ENCODE data around the gene BUB1B. TPM values are rescaled to one million over a fixed set of nuclear protein-coding genes. Genes with fewer than 3 reads are reported as not detected.

Gene BUB1B
- total RNA-seq, 1 experiment from 2014 or later = 192 TPM

DNA sequence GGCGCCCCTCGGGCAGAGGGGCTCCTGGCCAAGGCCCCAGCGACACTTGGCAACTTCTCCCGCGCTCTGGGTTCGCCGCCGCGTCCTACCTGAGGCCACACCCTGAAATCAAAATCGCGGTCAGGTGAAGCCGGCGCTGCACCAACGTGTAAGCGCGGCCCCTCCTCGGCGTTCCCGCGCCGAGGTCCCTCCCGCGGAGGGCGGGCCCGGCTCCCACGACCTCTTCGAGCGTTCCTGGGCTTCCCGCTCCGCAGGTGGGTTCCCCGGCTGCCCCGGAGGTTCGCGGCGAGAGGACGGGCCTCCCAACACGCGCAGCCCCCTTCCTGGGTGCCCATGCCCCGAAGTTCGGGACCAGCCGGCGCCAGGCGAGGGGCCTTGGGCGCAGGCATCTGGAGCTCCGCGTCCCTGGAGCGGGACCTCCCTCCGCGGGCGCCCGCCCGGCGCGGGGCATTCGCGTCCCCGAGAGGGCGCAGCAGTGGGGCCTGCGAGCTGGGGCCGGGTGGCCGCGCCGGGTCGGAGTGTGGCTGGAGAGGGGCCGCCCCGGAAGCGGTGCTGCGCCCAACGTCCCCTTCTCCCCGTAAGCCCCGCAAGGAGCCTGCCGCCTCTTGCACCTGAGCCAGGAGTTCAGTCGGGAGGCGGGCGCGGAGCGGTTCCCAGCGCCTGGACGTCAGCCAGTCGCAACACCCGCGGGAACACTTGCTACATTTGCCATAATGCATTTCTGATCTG is 91.7 kb downstream of the BUB1B start (continued):
- TF ChIP-seq, protein P1, sequence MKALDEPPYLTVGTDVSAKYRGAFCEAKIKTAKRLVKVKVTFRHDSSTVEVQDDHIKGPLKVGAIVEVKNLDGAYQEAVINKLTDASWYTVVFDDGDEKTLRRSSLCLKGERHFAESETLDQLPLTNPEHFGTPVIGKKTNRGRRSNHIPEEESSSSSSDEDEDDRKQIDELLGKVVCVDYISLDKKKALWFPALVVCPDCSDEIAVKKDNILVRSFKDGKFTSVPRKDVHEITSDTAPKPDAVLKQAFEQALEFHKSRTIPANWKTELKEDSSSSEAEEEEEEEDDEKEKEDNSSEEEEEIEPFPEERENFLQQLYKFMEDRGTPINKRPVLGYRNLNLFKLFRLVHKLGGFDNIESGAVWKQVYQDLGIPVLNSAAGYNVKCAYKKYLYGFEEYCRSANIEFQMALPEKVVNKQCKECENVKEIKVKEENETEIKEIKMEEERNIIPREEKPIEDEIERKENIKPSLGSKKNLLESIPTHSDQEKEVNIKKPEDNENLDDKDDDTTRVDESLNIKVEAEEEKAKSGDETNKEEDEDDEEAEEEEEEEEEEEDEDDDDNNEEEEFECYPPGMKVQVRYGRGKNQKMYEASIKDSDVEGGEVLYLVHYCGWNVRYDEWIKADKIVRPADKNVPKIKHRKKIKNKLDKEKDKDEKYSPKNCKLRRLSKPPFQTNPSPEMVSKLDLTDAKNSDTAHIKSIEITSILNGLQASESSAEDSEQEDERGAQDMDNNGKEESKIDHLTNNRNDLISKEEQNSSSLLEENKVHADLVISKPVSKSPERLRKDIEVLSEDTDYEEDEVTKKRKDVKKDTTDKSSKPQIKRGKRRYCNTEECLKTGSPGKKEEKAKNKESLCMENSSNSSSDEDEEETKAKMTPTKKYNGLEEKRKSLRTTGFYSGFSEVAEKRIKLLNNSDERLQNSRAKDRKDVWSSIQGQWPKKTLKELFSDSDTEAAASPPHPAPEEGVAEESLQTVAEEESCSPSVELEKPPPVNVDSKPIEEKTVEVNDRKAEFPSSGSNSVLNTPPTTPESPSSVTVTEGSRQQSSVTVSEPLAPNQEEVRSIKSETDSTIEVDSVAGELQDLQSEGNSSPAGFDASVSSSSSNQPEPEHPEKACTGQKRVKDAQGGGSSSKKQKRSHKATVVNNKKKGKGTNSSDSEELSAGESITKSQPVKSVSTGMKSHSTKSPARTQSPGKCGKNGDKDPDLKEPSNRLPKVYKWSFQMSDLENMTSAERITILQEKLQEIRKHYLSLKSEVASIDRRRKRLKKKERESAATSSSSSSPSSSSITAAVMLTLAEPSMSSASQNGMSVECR (CRISPR knock-in tag; IDR thresholded peaks at IDR 0.05; ENCODE audit: borderline replicate concordance) = peak; percentile 45; the same call in 1 of the 2 replicates
- TF ChIP-seq, protein P2, sequence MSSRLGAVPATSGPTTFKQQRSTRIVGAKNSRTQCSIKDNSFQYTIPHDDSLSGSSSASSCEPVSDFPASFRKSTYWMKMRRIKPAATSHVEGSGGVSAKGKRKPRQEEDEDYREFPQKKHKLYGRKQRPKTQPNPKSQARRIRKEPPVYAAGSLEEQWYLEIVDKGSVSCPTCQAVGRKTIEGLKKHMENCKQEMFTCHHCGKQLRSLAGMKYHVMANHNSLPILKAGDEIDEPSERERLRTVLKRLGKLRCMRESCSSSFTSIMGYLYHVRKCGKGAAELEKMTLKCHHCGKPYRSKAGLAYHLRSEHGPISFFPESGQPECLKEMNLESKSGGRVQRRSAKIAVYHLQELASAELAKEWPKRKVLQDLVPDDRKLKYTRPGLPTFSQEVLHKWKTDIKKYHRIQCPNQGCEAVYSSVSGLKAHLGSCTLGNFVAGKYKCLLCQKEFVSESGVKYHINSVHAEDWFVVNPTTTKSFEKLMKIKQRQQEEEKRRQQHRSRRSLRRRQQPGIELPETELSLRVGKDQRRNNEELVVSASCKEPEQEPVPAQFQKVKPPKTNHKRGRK (CRISPR knock-in tag; IDR thresholded peaks at IDR 0.05; ENCODE audit: borderline replicate concordance) = no peak
- TF ChIP-seq, protein P3, sequence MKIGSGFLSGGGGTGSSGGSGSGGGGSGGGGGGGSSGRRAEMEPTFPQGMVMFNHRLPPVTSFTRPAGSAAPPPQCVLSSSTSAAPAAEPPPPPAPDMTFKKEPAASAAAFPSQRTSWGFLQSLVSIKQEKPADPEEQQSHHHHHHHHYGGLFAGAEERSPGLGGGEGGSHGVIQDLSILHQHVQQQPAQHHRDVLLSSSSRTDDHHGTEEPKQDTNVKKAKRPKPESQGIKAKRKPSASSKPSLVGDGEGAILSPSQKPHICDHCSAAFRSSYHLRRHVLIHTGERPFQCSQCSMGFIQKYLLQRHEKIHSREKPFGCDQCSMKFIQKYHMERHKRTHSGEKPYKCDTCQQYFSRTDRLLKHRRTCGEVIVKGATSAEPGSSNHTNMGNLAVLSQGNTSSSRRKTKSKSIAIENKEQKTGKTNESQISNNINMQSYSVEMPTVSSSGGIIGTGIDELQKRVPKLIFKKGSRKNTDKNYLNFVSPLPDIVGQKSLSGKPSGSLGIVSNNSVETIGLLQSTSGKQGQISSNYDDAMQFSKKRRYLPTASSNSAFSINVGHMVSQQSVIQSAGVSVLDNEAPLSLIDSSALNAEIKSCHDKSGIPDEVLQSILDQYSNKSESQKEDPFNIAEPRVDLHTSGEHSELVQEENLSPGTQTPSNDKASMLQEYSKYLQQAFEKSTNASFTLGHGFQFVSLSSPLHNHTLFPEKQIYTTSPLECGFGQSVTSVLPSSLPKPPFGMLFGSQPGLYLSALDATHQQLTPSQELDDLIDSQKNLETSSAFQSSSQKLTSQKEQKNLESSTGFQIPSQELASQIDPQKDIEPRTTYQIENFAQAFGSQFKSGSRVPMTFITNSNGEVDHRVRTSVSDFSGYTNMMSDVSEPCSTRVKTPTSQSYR (CRISPR knock-in tag; IDR thresholded peaks at IDR 0.05) = 0 out of 2 replicates have a peak, but pooled peaks have one; percentile 21
- TF ChIP-seq, protein P4, sequence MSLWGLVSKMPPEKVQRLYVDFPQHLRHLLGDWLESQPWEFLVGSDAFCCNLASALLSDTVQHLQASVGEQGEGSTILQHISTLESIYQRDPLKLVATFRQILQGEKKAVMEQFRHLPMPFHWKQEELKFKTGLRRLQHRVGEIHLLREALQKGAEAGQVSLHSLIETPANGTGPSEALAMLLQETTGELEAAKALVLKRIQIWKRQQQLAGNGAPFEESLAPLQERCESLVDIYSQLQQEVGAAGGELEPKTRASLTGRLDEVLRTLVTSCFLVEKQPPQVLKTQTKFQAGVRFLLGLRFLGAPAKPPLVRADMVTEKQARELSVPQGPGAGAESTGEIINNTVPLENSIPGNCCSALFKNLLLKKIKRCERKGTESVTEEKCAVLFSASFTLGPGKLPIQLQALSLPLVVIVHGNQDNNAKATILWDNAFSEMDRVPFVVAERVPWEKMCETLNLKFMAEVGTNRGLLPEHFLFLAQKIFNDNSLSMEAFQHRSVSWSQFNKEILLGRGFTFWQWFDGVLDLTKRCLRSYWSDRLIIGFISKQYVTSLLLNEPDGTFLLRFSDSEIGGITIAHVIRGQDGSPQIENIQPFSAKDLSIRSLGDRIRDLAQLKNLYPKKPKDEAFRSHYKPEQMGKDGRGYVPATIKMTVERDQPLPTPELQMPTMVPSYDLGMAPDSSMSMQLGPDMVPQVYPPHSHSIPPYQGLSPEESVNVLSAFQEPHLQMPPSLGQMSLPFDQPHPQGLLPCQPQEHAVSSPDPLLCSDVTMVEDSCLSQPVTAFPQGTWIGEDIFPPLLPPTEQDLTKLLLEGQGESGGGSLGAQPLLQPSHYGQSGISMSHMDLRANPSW (CRISPR knock-in tag; conservative IDR thresholded peaks at IDR 0.05; ENCODE audit: low read depth) = peak; percentile 82; the same call in 1 of the 2 replicates
- TF ChIP-seq, protein P5, sequence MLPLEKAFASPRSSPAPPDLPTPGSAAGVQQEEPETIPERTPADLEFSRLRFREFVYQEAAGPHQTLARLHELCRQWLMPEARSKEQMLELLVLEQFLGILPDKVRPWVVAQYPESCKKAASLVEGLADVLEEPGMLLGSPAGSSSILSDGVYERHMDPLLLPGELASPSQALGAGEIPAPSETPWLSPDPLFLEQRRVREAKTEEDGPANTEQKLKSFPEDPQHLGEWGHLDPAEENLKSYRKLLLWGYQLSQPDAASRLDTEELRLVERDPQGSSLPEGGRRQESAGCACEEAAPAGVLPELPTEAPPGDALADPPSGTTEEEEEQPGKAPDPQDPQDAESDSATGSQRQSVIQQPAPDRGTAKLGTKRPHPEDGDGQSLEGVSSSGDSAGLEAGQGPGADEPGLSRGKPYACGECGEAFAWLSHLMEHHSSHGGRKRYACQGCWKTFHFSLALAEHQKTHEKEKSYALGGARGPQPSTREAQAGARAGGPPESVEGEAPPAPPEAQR (CRISPR knock-in tag; IDR thresholded peaks at IDR 0.05) = no peak
- TF ChIP-seq CREB1 (CRISPR knock-in tag; IDR thresholded peaks at IDR 0.05) = no peak
- no peak for TF ChIP-seq RORB (CRISPR knock-in tag; IDR thresholded peaks at IDR 0.05)
- 0 out of 2 replicates have a peak, but pooled peaks have one; percentile 48 for TF ChIP-seq TEAD4 (CRISPR knock-in tag; IDR thresholded peaks at IDR 0.05)
- TF ChIP-seq FOXK1 (CRISPR knock-in tag; IDR thresholded peaks at IDR 0.05) = peak; percentile 37
- TF ChIP-seq, protein P6, sequence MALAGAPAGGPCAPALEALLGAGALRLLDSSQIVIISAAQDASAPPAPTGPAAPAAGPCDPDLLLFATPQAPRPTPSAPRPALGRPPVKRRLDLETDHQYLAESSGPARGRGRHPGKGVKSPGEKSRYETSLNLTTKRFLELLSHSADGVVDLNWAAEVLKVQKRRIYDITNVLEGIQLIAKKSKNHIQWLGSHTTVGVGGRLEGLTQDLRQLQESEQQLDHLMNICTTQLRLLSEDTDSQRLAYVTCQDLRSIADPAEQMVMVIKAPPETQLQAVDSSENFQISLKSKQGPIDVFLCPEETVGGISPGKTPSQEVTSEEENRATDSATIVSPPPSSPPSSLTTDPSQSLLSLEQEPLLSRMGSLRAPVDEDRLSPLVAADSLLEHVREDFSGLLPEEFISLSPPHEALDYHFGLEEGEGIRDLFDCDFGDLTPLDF (CRISPR knock-in tag; IDR thresholded peaks at IDR 0.05) = no peak
- peak; percentile 45; the same call in 1 of the 2 replicates for TF ChIP-seq SMAD3 (CRISPR knock-in tag; IDR thresholded peaks at IDR 0.05; ENCODE audit: borderline replicate concordance)
- peak; percentile 59 for TF ChIP-seq TP53 (CRISPR knock-in tag; IDR thresholded peaks at IDR 0.05)
- TF ChIP-seq SP1 (CRISPR knock-in tag; conservative IDR thresholded peaks at IDR 0.05) = peak; percentile 46; the same call in 1 of the 2 replicates
- TF ChIP-seq, protein P7, sequence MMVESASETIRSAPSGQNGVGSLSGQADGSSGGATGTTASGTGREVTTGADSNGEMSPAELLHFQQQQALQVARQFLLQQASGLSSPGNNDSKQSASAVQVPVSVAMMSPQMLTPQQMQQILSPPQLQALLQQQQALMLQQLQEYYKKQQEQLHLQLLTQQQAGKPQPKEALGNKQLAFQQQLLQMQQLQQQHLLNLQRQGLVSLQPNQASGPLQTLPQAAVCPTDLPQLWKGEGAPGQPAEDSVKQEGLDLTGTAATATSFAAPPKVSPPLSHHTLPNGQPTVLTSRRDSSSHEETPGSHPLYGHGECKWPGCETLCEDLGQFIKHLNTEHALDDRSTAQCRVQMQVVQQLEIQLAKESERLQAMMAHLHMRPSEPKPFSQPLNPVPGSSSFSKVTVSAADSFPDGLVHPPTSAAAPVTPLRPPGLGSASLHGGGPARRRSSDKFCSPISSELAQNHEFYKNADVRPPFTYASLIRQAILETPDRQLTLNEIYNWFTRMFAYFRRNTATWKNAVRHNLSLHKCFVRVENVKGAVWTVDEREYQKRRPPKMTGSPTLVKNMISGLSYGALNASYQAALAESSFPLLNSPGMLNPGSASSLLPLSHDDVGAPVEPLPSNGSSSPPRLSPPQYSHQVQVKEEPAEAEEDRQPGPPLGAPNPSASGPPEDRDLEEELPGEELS (CRISPR knock-in tag; IDR thresholded peaks at IDR 0.05) = 0 out of 2 replicates have a peak, but pooled peaks have one; percentile 49
- TF ChIP-seq, protein P8, sequence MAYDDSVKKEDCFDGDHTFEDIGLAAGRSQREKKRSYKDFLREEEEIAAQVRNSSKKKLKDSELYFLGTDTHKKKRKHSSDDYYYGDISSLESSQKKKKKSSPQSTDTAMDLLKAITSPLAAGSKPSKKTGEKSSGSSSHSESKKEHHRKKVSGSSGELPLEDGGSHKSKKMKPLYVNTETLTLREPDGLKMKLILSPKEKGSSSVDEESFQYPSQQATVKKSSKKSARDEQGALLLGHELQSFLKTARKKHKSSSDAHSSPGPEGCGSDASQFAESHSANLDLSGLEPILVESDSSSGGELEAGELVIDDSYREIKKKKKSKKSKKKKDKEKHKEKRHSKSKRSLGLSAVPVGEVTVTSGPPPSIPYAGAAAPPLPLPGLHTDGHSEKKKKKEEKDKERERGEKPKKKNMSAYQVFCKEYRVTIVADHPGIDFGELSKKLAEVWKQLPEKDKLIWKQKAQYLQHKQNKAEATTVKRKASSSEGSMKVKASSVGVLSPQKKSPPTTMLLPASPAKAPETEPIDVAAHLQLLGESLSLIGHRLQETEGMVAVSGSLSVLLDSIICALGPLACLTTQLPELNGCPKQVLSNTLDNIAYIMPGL (CRISPR knock-in tag; IDR thresholded peaks at IDR 0.05) = peak; percentile 83; the same call in 1 of the 2 replicates
- peak; percentile 63; the same call in 1 of the 2 replicates for TF ChIP-seq ETV6 (CRISPR knock-in tag; IDR thresholded peaks at IDR 0.05)
- TF ChIP-seq, protein P9, sequence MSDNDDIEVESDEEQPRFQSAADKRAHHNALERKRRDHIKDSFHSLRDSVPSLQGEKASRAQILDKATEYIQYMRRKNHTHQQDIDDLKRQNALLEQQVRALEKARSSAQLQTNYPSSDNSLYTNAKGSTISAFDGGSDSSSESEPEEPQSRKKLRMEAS (CRISPR knock-in tag; IDR thresholded peaks at IDR 0.05) = peak; percentile 72
- TF ChIP-seq JUN (CRISPR knock-in tag; IDR thresholded peaks at IDR 0.05) = peak; percentile 24; the same call in 1 of the 2 replicates

All from WTC11 (cell line).